Measurements from ENCODE around the gene ANGEL1. TPM values are rescaled to one million over a fixed set of nuclear protein-coding genes. Genes with fewer than 3 reads are reported as not detected.

ANGEL1 gene
- total and polyA plus RNA-seq, 2 of the 8 experiments (the other 6 are each of a cell fraction or from before 2014, with no cell fraction given): 26.8 to 27.2 TPM

GRCh38 chr14:76833011-76833410 lies 20.3 kb upstream of the ANGEL1 start:
- no peak for DNase-seq (ENCODE audit: low read depth in 1 of 2, low spot score in 2 of 2)
- Histone ChIP-seq H3K56ac (replicated peaks; ENCODE audit: insufficient read length, low read depth, low read length) (no peak overlapping the region), H2BK5ac (ENCODE audit: low read depth, low read length) (no peak overlapping the region), H3K36me3 (ENCODE audit: control insufficient read depth in 2 of 4, insufficient read depth in 4 of 4, low read length in 3 of 4) (no peaks in the 10 kb centered on the region), H3K27me3 (replicated peaks in 1 of 4; ENCODE audit: control insufficient read depth in 3 of 4, extremely low read depth in 1 of 4, insufficient read depth in 3 of 4, low read length in 3 of 4) (no peaks in the 10 kb centered on the region), H3K4ac (replicated peaks; ENCODE audit: insufficient read length, low read depth, low read length) (no peak overlapping the region), H2BK20ac (ENCODE audit: low read length) (no peak overlapping the region), H3K23ac (ENCODE audit: insufficient read length) (no peak overlapping the region), H3K4me2 (ENCODE audit: insufficient read depth in 1 of 2, low read depth in 2 of 2, low read length in 2 of 2) (no peak overlapping the region), H3K14ac (ENCODE audit: insufficient read length) (no peak overlapping the region), H3K4me3 (ENCODE audit: extremely low read depth in 1 of 4, insufficient read depth in 2 of 4, low read depth in 3 of 4, low read length in 4 of 4) (no peak overlapping the region), H2AK5ac (ENCODE audit: low read depth, low read length) (no peak overlapping the region), H3K23me2 (ENCODE audit: low read depth, low read length) (no peaks in the 10 kb centered on the region), H3K79me2 (ENCODE audit: control insufficient read depth in 1 of 2, insufficient read depth in 2 of 2, low read length in 2 of 2) (no peaks in the 10 kb centered on the region), H3K9ac (replicated peaks in 1 of 4; ENCODE audit: extremely low read depth in 1 of 4, low read depth in 3 of 4, low read length in 3 of 4) (no peak overlapping the region), H4K91ac (replicated peaks; ENCODE audit: insufficient read length, low read length) (no peak overlapping the region), H3K4me1 (replicated peaks in 1 of 4; ENCODE audit: control insufficient read depth in 3 of 4, insufficient read depth in 4 of 4, low read length in 3 of 4) (peaks cover 3 to 22% (median 10%) of the 10 kb centered on the region in 4 experiments), H4K8ac (ENCODE audit: extremely low read depth, insufficient read depth, low read length) (no peak overlapping the region), H3K18ac (ENCODE audit: extremely low read depth, low read length) (no peak overlapping the region), H4K5ac (ENCODE audit: insufficient read length, low read depth, low read length) (no peak overlapping the region), H3K9me3 (ENCODE audit: insufficient read depth in 2 of 2, low read depth in 1 of 2, low read length in 1 of 2) (no peaks in the 10 kb centered on the region), H4K20me1 (replicated peaks in 1 of 2; ENCODE audit: control insufficient read depth in 1 of 2, insufficient read depth in 2 of 2, low read length in 2 of 2) (no peaks in the 10 kb centered on the region), H2BK120ac (replicated peaks; ENCODE audit: low read depth, low read length) (no peak overlapping the region), H3K79me1 (ENCODE audit: low read depth, low read length) (no peaks in the 10 kb centered on the region), H2BK12ac (ENCODE audit: low read depth, low read length) (no peak overlapping the region), H2AFZ (ENCODE audit: low read length) (no peak overlapping the region), H3K27ac (ENCODE audit: low read depth, low read length) (no peak overlapping the region), H2BK15ac (ENCODE audit: low read length) (no peak overlapping the region)
- 81% methylated on average over 2 of the region's 2 CpGs; no CpG with 5 or more reads in 1 of the 2 experiments for WGBS, 2 experiments (ENCODE audit: extremely low coverage in 1 of 2, insufficient coverage in 1 of 2, insufficient read length in 1 of 2, insufficient replicate concordance in 2 of 2, low coverage in 1 of 2, low lambda C conversion rate in 2 of 2, missing lambda C conversion rate in 1 of 2)
- POLR2A ChIA-PET (ENCODE audit: partially characterized antibody): no interaction called here
- CTCF ChIA-PET (ENCODE audit: partially characterized antibody): interaction anchor here (0.9 kb wide), 1 partner anchor 43 kb away, joined by 3 read pairs; no protein-coding TSS in a partner anchor
- no peak for FAIRE-seq

Data from H1 (cell line).